Measurements from ENCODE around the gene PNPLA8. TPM values are rescaled to one million over a fixed set of nuclear protein-coding genes. Genes with fewer than 3 reads are reported as not detected.
A peak's percentile ranks its signal among the peaks of the same experiment; 100 is the strongest.

PNPLA8 gene
- total RNA-seq, 1 donor from 2014 or later, result 4.4 TPM

- DNase-seq (ENCODE audit: low spot score in 2 of 2), result no peak
- Histone ChIP-seq H3K27ac (no peak overlapping the region), H3K9me3 (no peaks in the 10 kb centered on the region), H3K27me3 (no peaks in the 10 kb centered on the region), H3K4me3 (peak overlapping the region; percentile 65 to 74), H3K4me1 (peaks cover 3 to 11% of the 10 kb centered on the region in 2 donors), H3K36me3 (no peaks in the 10 kb centered on the region)
- intact Hi-C loops (cut with DNase I), result no loop called here
- no peak for TF ChIP-seq CTCF (IDR thresholded peaks at IDR 0.05)
These were observed 68.9 kb downstream of the PNPLA8 start for GRCh38 chr7:108456845-108457540.

GRCh38 chr7:108455998-108456677 is 69.8 kb downstream of the PNPLA8 start, which contains the start of gene NRCAM:
Gene NRCAM, minus strand, starts transcription at chr7:108456436. Its CDS starts 216,372 bp downstream, at chr7:108240064.
- Histone ChIP-seq H3K9me3 (no peaks in the 10 kb centered on the region), H3K27me3 (no peaks in the 10 kb centered on the region), H3K36me3 (no peaks in the 10 kb centered on the region), H3K27ac (no peak within 1 kb of the TSS), H3K4me3 (peak within 1 kb of the TSS; percentile 65 to 74), H3K4me1 (peaks cover 3 to 11% of the 10 kb centered on the region in 2 donors)
- intact Hi-C loops (cut with DNase I), result no loop called here
- DNase-seq (ENCODE audit: low spot score in 2 of 2), result no peak
- no peak for TF ChIP-seq CTCF (IDR thresholded peaks at IDR 0.05)

GRCh38 chr7:108455551-108455997 is 70.4 kb downstream of the PNPLA8 start:
- Histone ChIP-seq H3K4me1 (peaks cover 3 to 11% of the 10 kb centered on the region in 2 donors), H3K4me3 (peak overlapping the region; percentile 65 to 74), H3K36me3 (no peaks in the 10 kb centered on the region), H3K27ac (no peak overlapping the region), H3K9me3 (no peaks in the 10 kb centered on the region), H3K27me3 (no peaks in the 10 kb centered on the region)
- intact Hi-C loops (cut with DNase I), result no loop called here
- no peak for DNase-seq (ENCODE audit: low spot score in 2 of 2)
- no peak for TF ChIP-seq CTCF (IDR thresholded peaks at IDR 0.05)

- intact Hi-C loops (cut with DNase I), result no loop called here
- Histone ChIP-seq H3K27me3 (no peaks in the 10 kb centered on the region), H3K4me3 (peak overlapping the region; percentile 65 to 74), H3K36me3 (no peaks in the 10 kb centered on the region), H3K27ac (no peak overlapping the region), H3K9me3 (no peaks in the 10 kb centered on the region), H3K4me1 (peaks cover 3 to 11% of the 10 kb centered on the region in 2 donors)
- no peak for DNase-seq (ENCODE audit: low spot score in 2 of 2)
- no peak for TF ChIP-seq CTCF (IDR thresholded peaks at IDR 0.05)
These were observed 71.0 kb downstream of the PNPLA8 start for GRCh38 chr7:108454674-108455550.

- peaks cover 3 to 11% of the 10 kb centered on the region in 2 donors for H3K4me1 ChIP-seq
- peak overlapping the region; percentile 65 to 74 for H3K4me3 ChIP-seq
- H3K36me3 ChIP-seq, result no peaks in the 10 kb centered on the region
- no peaks in the 10 kb centered on the region for H3K9me3 ChIP-seq
- no peak overlapping the region for H3K27ac ChIP-seq
- DNase-seq (ENCODE audit: low spot score in 2 of 2), result no peak
- H3K27me3 ChIP-seq, result no peaks in the 10 kb centered on the region
- intact Hi-C loops (cut with DNase I), result no loop called here
- no peak for TF ChIP-seq CTCF (IDR thresholded peaks at IDR 0.05)
These were observed 71.6 kb downstream of the PNPLA8 start for GRCh38 chr7:108454317-108454673.

Measured in ascending aorta (tissue), 2 donors.